GM10266 (cell line): ENCODE results near the gene ARMC7.

ENCODE experiments used
- DNase-seq: peaks from one replicate; pipeline ENCODE4 v3.0.0; 2012; ENCODE audit errors: extremely low spot score
- TF ChIP-seq, protein P1 (sequence below): IDR thresholded peaks from 2 replicates; pipeline ENCODE4 v1.5.1; 2012; ENCODE audit warnings: mild to moderate bottlenecking, low read depth; ENCODE audit not compliant: control insufficient read depth, insufficient read depth; ENCODE audit errors: missing control alignments

The ARMC7 gene

DNA sequence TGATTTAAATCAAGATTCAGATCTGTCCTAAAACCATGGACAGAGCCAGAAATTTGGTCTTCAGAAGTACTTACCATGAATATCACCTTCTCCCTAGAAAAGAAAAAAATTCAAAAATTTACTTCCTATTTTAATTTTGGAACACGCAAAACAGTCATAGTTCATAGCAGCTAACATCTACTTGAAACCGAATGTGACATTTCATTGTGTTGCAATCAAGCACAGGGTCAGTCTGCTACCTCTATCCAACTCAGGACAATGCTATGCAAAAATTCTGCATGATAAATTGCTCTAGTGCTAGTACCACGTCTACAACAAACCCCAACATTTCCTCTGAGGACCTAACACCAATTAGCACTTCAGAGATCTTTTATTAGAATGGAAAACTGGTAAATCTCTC is 36.8 kb downstream of the ARMC7 start:
- TF ChIP-seq, protein P1, sequence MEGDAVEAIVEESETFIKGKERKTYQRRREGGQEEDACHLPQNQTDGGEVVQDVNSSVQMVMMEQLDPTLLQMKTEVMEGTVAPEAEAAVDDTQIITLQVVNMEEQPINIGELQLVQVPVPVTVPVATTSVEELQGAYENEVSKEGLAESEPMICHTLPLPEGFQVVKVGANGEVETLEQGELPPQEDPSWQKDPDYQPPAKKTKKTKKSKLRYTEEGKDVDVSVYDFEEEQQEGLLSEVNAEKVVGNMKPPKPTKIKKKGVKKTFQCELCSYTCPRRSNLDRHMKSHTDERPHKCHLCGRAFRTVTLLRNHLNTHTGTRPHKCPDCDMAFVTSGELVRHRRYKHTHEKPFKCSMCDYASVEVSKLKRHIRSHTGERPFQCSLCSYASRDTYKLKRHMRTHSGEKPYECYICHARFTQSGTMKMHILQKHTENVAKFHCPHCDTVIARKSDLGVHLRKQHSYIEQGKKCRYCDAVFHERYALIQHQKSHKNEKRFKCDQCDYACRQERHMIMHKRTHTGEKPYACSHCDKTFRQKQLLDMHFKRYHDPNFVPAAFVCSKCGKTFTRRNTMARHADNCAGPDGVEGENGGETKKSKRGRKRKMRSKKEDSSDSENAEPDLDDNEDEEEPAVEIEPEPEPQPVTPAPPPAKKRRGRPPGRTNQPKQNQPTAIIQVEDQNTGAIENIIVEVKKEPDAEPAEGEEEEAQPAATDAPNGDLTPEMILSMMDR, result no peak
- DNase-seq, result no peak

DNA sequence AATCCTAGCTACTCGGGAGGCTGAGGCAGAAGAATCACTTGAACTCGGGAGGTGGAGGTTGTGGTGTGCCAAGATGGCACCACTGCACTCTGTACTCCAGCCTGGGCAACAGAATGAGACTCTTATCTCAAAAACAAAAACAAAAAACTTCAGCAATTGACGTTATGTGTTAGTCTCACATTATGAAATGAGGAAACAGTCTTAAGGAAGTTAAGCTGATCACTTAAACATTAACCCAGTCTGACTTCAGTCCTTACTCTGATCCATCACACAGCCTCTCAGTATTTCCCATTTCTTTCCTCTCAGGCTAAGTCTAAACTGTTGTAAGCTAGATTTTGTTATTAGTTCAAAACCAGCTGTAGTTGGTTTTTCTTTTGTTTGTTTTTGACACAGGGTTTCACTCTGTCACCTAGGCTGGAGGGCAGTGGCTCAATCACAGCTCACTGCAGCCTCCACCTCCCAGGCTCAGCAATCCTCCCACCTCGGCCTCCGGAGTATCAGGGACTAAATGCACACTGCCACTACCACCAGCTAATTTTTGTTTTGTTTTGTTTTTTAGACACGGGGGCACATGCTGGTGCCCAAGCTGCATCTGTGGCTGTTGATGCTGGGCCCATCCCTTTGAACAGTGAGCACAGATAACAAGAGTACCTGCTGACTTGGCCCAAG is 38.2 kb downstream of the ARMC7 start:
- TF ChIP-seq, protein P1, result no peak
- no peak for DNase-seq

DNA sequence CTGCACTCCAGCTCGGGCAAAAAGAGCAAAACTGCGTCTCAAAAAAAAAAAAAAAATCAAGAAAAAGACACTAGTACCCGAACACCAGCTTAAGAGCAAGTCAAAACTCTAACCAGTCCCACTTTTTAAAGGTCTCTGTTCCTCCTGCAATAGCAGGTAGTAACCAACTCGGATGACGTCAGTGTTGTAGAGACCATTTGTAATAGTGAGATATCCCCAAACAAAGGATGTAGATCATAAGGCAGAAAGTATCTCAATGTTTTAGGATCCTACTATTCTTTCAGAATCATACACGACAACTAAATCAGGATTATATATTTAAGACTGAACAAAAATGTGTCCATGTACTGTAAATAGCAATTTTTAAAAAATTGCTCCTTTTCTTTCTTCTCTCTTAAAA is 42.2 kb downstream of the ARMC7 start:
- DNase-seq, result no peak
- TF ChIP-seq, protein P1, result no peak

DNA sequence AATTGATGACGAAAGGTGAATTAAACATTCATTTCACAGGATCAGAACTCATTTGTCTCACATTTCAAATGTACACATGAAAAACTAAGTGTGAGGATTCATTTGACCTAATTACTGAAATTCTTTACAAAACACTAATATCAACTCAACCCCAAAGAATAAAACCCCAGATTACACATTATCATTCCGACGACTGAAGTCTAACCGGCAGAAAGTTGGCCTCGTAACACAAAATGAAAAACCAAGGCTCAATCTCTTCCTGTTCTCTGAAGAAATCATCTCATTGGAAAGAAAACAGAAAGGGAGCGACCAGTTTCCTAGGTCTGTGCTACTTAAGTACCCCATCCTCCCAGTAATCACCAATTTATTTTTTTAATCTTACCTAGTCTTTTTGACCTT is 42.8 kb downstream of the ARMC7 start:
- TF ChIP-seq, protein P1, result no peak
- no peak for DNase-seq

DNA sequence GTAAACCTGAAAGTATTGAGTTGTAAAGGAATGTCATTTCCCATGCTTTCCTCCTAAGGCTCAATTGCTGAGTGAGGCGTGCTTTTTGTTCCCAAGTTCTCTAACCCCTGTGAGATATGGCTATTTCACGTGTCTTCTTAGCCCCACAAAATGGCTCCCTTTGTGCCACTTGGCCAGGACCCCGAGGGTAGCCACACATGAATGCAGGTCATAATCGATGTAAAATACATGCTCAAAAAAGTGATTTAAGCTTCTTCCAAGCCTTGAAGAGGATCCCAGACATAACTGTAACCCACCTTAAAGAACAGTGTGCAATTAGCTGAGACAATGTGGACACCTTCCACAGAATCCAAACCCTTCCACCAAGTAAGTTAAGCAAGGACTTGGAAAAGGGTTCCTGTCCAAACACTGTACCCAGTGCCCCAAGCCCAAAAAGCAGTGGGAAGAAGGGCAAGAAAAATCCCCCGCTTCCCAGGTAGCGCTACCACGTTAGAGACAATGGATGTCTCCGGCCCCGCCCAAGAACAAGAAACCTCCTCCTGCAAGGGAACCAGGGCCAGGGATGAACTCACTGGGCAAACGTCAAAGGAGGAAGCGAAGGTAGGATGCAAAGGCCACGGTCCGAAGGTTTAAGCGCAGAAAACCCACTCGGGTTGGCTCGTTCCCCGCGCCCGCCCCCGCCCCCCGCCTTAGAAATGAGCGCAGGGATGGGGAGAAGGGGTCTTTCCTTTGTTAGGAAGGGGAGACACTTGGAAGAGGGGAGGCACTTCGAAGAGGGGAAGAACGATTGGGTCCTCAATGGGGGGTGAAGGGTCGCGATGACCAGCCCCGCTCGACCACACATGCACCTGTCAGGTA is 43.4 kb downstream of the ARMC7 start:
- TF ChIP-seq, protein P1, result no peak
- DNase-seq, result peak; percentile 51

DNA sequence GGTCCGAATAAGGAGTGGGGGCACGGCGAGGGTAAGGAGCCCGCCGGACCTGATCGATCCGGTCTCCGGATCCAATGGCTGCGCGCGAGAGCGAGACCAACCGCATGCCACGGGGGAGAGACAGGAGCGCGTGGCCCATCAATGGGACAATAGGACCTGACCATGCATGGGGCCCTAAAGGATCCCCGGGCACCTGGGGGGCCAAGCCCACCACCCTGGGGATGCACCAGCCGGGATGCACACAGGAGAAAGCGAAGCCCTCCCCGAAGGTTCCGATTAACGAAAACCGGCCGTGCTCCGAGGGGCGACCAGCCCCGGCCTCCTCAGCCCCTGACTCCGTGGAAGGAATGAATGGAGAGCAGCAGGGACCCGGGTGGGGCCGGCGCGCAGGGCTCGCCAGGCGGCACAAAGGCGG is 44.0 kb downstream of the ARMC7 start:
- TF ChIP-seq, protein P1, result no peak
- peak; percentile 39 for DNase-seq
